Measurements from ENCODE around the gene TEX53.

Gene TEX53

DNA sequence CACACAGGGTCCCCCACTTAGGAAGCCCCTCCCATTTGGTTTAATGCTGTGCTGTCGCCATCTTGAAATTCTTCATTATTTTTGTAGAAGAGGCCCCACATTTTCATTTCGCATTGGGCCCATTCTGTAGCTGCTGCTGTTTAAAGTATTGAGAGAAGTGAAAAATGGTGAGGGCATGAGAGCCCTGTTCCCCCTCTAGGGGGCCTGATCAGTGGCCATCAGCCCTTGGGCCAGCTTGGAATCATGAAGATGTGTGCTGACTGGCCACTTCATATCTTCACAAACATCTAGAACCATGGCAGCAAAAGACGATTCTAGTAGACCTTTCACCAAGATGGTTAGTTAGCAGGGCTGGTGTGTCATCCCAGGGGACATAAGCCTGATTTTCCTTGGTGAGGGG is 43.2 kb downstream of the TEX53 start:
- Mint-ChIP-seq H3K36me3 (peaks cover 25 to 49% of the 10 kb centered on the region in 2 donors), H3K27me3 (no peaks in the 10 kb centered on the region), H3K27ac (peak overlapping the region; percentile 77), H3K4me1 (peaks cover 53 to 87% of the 10 kb centered on the region in 2 donors), H3K4me3 (no peak overlapping the region), H3K9me3 (peaks cover 0 to 2% of the 10 kb centered on the region in 2 donors)
- ATAC-seq (replicated peaks) (no peak), DNase-seq (no peak)

DNA sequence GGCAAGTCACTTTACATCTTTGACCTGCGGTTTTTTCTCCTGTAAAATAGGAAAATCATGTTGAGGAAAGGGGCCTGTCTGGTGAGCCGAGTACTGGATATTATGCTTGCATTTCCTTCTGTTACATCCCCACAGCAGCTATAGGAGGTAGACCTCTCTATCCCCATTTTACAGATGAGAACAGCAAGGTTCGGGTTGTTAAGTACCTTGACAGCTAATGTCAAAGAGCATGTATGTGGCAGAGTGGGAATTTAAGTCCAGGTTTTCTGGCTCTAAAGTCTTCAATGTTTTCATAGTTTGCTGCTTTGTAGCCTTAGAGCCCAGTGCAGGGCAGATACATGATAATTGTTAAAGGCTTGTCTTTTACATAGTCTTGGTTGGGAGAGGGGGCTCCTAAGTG is 43.7 kb downstream of the TEX53 start:
- peaks cover 23 to 46% of the 10 kb centered on the region in 2 donors for H3K36me3 Mint-ChIP-seq
- H3K4me3 Mint-ChIP-seq: no peak overlapping the region
- H3K9me3 Mint-ChIP-seq: peaks cover 0 to 2% of the 10 kb centered on the region in 2 donors
- H3K27me3 Mint-ChIP-seq: no peaks in the 10 kb centered on the region
- no peak for ATAC-seq (replicated peaks)
- peak overlapping the region; percentile 88 for H3K27ac Mint-ChIP-seq
- peaks cover 51 to 86% of the 10 kb centered on the region in 2 donors for H3K4me1 Mint-ChIP-seq
- DNase-seq: no peak

GRCh38 chr9:114613087-114613486 is 44.5 kb downstream of the TEX53 start:
- Mint-ChIP-seq H3K4me3 (peak overlapping the region; percentile 88 to 89), H3K4me1 (peaks cover 55 to 87% of the 10 kb centered on the region in 2 donors), H3K36me3 (peaks cover 20 to 47% of the 10 kb centered on the region in 2 donors), H3K9me3 (peaks cover 0 to 2% of the 10 kb centered on the region in 2 donors), H3K27ac (peak overlapping the region; percentile 88), H3K27me3 (no peaks in the 10 kb centered on the region)
- DNase-seq (no peak), ATAC-seq (replicated peaks) (peak in 1 of 2 donors; percentile 11)

DNA sequence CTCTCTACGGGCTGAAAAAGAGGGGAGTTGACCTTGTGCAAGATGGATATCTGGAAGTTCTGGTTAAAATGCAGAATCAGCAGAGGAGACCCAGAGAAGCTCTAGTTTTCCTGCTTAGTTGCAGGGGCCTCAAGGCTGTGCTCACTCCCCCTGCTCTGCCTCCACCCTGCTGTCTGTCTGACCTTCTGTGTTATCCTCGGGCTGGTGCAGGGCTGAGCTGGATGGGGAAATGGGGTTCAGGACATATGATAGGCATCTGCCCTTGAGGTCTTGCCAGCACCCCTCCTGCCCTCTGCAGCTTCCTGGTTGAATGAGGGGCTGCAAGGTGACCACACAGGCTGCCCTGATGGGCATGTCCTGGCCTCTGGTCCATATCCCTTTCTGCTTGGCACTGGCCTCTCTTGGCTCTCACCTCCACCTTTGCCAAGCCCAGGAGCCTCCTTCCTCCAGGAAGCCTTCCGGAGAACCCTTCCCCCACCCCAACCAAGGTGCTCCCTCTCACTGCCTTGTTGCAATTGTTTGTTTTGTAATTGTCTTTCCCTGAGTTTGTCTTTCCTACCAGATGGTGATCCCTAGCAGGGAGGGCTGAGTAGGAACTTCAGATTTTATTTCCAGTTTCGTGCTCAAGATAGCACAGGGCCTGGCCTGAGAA is 45.2 kb downstream of the TEX53 start:
- peak overlapping the region; percentile 88 to 89 for H3K4me3 Mint-ChIP-seq
- no peak for ATAC-seq (replicated peaks)
- peaks cover 20 to 45% of the 10 kb centered on the region in 2 donors for H3K36me3 Mint-ChIP-seq
- H3K4me1 Mint-ChIP-seq: peaks cover 61 to 91% of the 10 kb centered on the region in 2 donors
- peak overlapping the region; percentile 88 for H3K27ac Mint-ChIP-seq
- DNase-seq: no peak
- H3K9me3 Mint-ChIP-seq: peaks cover 0 to 2% of the 10 kb centered on the region in 2 donors
- H3K27me3 Mint-ChIP-seq: no peaks in the 10 kb centered on the region

- H3K4me1 Mint-ChIP-seq: peaks cover 60 to 91% of the 10 kb centered on the region in 2 donors
- H3K36me3 Mint-ChIP-seq: peaks cover 13 to 39% of the 10 kb centered on the region in 2 donors
- H3K9me3 Mint-ChIP-seq: peaks cover 0 to 2% of the 10 kb centered on the region in 2 donors
- H3K27me3 Mint-ChIP-seq: no peaks in the 10 kb centered on the region
- peak overlapping the region; percentile 88 for H3K27ac Mint-ChIP-seq
- H3K4me3 Mint-ChIP-seq: peak overlapping the region; percentile 88 to 89
- peak; percentile 32 for DNase-seq
- ATAC-seq (replicated peaks): peak; percentile 43 to 57
These were observed 45.9 kb downstream of the TEX53 start for GRCh38 chr9:114611516-114612271.

GRCh38 chr9:114608525-114608796 is 49.1 kb downstream of the TEX53 start:
- DNase-seq (no peak), ATAC-seq (replicated peaks) (no peak)
- no peaks in the 10 kb centered on the region for H3K27me3 Mint-ChIP-seq
- peaks cover 53 to 88% of the 10 kb centered on the region in 2 donors for H3K4me1 Mint-ChIP-seq
- H3K36me3 Mint-ChIP-seq: peaks cover 4 to 19% of the 10 kb centered on the region in 2 donors
- H3K9me3 Mint-ChIP-seq: no peaks in the 10 kb centered on the region
- H3K27ac Mint-ChIP-seq: peak overlapping the region; percentile 79
- H3K4me3 Mint-ChIP-seq: peak overlapping the region; percentile 37 to 52

GRCh38 chr9:114607671-114608524 is 49.7 kb downstream of the TEX53 start:
- Mint-ChIP-seq H3K36me3 (peaks cover 3 to 19% of the 10 kb centered on the region in 2 donors), H3K9me3 (no peaks in the 10 kb centered on the region), H3K27me3 (no peaks in the 10 kb centered on the region), H3K4me1 (peaks cover 52 to 82% of the 10 kb centered on the region in 2 donors), H3K4me3 (peak overlapping the region; percentile 37 to 63), H3K27ac (peak overlapping the region; percentile 79)
- DNase-seq (peak; percentile 58), ATAC-seq (replicated peaks) (peak; percentile 68 to 72)

GRCh38 chr9:114606597-114607207 is 50.9 kb downstream of the TEX53 start:
- H3K27ac Mint-ChIP-seq: peak overlapping the region; percentile 79
- ATAC-seq (replicated peaks) (no peak), DNase-seq (no peak)
- H3K9me3 Mint-ChIP-seq: peaks cover 3 to 4% of the 10 kb centered on the region in 2 donors
- H3K4me1 Mint-ChIP-seq: peaks cover 46 to 71% of the 10 kb centered on the region in 2 donors
- no peaks in the 10 kb centered on the region for H3K27me3 Mint-ChIP-seq
- H3K4me3 Mint-ChIP-seq: peak overlapping the region; percentile 5 to 63
- H3K36me3 Mint-ChIP-seq: peaks cover 12 to 26% of the 10 kb centered on the region in 2 donors
